Measurements from ENCODE around the gene C9orf43.

C9orf43 gene

GRCh38 chr9:113425072-113425471 is 14.5 kb downstream of the C9orf43 start:
- H3K36me3 ChIP-seq (ENCODE audit: insufficient read depth, low read length) = no peaks in the 10 kb centered on the region
- H3K4me2 ChIP-seq (ENCODE audit: insufficient read depth, low read length) = no peak overlapping the region
- ATAC-seq (ENCODE audit: insufficient read depth, low read depth) = no peak
- no peaks in the 10 kb centered on the region for H3K27me3 ChIP-seq (ENCODE audit: insufficient read depth, low read length, poor library complexity)
- H3K27ac ChIP-seq (ENCODE audit: low read length) = no peak overlapping the region
- no peaks in the 10 kb centered on the region for H4K20me1 ChIP-seq (ENCODE audit: insufficient read depth, low read length)
- DNase-seq = no peak
- H3K79me2 ChIP-seq (ENCODE audit: insufficient read depth, low read length) = no peaks in the 10 kb centered on the region
- H2AFZ ChIP-seq (ENCODE audit: low read depth, low read length) = no peak overlapping the region
- H3K4me1 ChIP-seq (ENCODE audit: insufficient read depth, low read length) = no peaks in the 10 kb centered on the region
- no peak overlapping the region for H3K9ac ChIP-seq (ENCODE audit: low read depth, low read length)
- no peak for TF ChIP-seq EZH2 (IDR thresholded peaks at IDR 0.05; ENCODE audit: borderline replicate concordance, low read depth, low read length, severe bottlenecking)
- no peak overlapping the region for H3K4me3 ChIP-seq (ENCODE audit: low read depth in 1 of 2, low read length in 2 of 2)
- H3K9me3 ChIP-seq (ENCODE audit: insufficient read depth, low read length, severe bottlenecking) = no peaks in the 10 kb centered on the region

GRCh38 chr9:113426701-113427100 is 16.2 kb downstream of the C9orf43 start:
- no peaks in the 10 kb centered on the region for H3K4me1 ChIP-seq (ENCODE audit: insufficient read depth, low read length)
- DNase-seq = no peak
- H3K27me3 ChIP-seq (ENCODE audit: insufficient read depth, low read length, poor library complexity) = no peaks in the 10 kb centered on the region
- no peaks in the 10 kb centered on the region for H4K20me1 ChIP-seq (ENCODE audit: insufficient read depth, low read length)
- H3K9ac ChIP-seq (ENCODE audit: low read depth, low read length) = no peak overlapping the region
- H3K79me2 ChIP-seq (ENCODE audit: insufficient read depth, low read length) = no peaks in the 10 kb centered on the region
- H3K36me3 ChIP-seq (ENCODE audit: insufficient read depth, low read length) = no peaks in the 10 kb centered on the region
- H3K9me3 ChIP-seq (ENCODE audit: insufficient read depth, low read length, severe bottlenecking) = no peaks in the 10 kb centered on the region
- H2AFZ ChIP-seq (ENCODE audit: low read depth, low read length) = no peak overlapping the region
- H3K4me2 ChIP-seq (ENCODE audit: insufficient read depth, low read length) = no peak overlapping the region
- TF ChIP-seq CTCF (IDR thresholded peaks at IDR 0.05; ENCODE audit: borderline replicate concordance, extremely low read depth, low read length, poor library complexity, severe bottlenecking) (no peak), EZH2 (IDR thresholded peaks at IDR 0.05; ENCODE audit: borderline replicate concordance, low read depth, low read length, severe bottlenecking) (no peak)
- no peak overlapping the region for H3K4me3 ChIP-seq (ENCODE audit: low read depth in 1 of 2, low read length in 2 of 2)
- no peak for ATAC-seq (ENCODE audit: insufficient read depth, low read depth)
- H3K27ac ChIP-seq (ENCODE audit: low read length) = no peak overlapping the region

GRCh38 chr9:113427629-113428028 is 17.1 kb downstream of the C9orf43 start:
- H3K9me3 ChIP-seq (ENCODE audit: insufficient read depth, low read length, severe bottlenecking) = no peaks in the 10 kb centered on the region
- DNase-seq (no peak), ATAC-seq (ENCODE audit: insufficient read depth, low read depth) (no peak)
- no peak overlapping the region for H3K4me2 ChIP-seq (ENCODE audit: insufficient read depth, low read length)
- H3K27me3 ChIP-seq (ENCODE audit: insufficient read depth, low read length, poor library complexity) = no peaks in the 10 kb centered on the region
- no peaks in the 10 kb centered on the region for H3K36me3 ChIP-seq (ENCODE audit: insufficient read depth, low read length)
- no peak for TF ChIP-seq EZH2 (IDR thresholded peaks at IDR 0.05; ENCODE audit: borderline replicate concordance, low read depth, low read length, severe bottlenecking)
- no peak for TF ChIP-seq CTCF (IDR thresholded peaks at IDR 0.05; ENCODE audit: borderline replicate concordance, extremely low read depth, low read length, poor library complexity, severe bottlenecking)
- H3K79me2 ChIP-seq (ENCODE audit: insufficient read depth, low read length) = no peaks in the 10 kb centered on the region
- no peak overlapping the region for H2AFZ ChIP-seq (ENCODE audit: low read depth, low read length)
- H3K4me3 ChIP-seq (ENCODE audit: low read depth in 1 of 2, low read length in 2 of 2) = no peak overlapping the region
- H3K9ac ChIP-seq (ENCODE audit: low read depth, low read length) = no peak overlapping the region
- no peaks in the 10 kb centered on the region for H3K4me1 ChIP-seq (ENCODE audit: insufficient read depth, low read length)
- H3K27ac ChIP-seq (ENCODE audit: low read length) = no peak overlapping the region
- no peaks in the 10 kb centered on the region for H4K20me1 ChIP-seq (ENCODE audit: insufficient read depth, low read length)

- Histone ChIP-seq H3K4me2 (ENCODE audit: insufficient read depth, low read length) (no peak overlapping the region), H2AFZ (ENCODE audit: low read depth, low read length) (no peak overlapping the region), H3K4me1 (ENCODE audit: insufficient read depth, low read length) (no peaks in the 10 kb centered on the region), H3K27me3 (ENCODE audit: insufficient read depth, low read length, poor library complexity) (no peaks in the 10 kb centered on the region), H3K9ac (ENCODE audit: low read depth, low read length) (no peak overlapping the region), H3K27ac (ENCODE audit: low read length) (no peak overlapping the region), H3K36me3 (ENCODE audit: insufficient read depth, low read length) (no peaks in the 10 kb centered on the region), H3K4me3 (ENCODE audit: low read depth in 1 of 2, low read length in 2 of 2) (no peak overlapping the region), H4K20me1 (ENCODE audit: insufficient read depth, low read length) (no peaks in the 10 kb centered on the region), H3K9me3 (ENCODE audit: insufficient read depth, low read length, severe bottlenecking) (no peaks in the 10 kb centered on the region), H3K79me2 (ENCODE audit: insufficient read depth, low read length) (no peaks in the 10 kb centered on the region)
- ATAC-seq (ENCODE audit: insufficient read depth, low read depth) (no peak), DNase-seq (no peak)
- TF ChIP-seq EZH2 (IDR thresholded peaks at IDR 0.05; ENCODE audit: borderline replicate concordance, low read depth, low read length, severe bottlenecking) (no peak), CTCF (IDR thresholded peaks at IDR 0.05; ENCODE audit: borderline replicate concordance, extremely low read depth, low read length, poor library complexity, severe bottlenecking) (no peak)
These were observed 17.6 kb downstream of the C9orf43 start for GRCh38 chr9:113428062-113428615.

Measured in DND-41 (cell line).